ENCODE data around the gene PLAAT5. TPM values are rescaled to one million over a fixed set of nuclear protein-coding genes. Genes with fewer than 3 reads are reported as not detected.
A peak's percentile ranks its signal among the peaks of the same experiment; 100 is the strongest.

The PLAAT5 gene
- total RNA-seq, 2 donors from 2014 or later = 14.0 to 18.1 TPM

DNA sequence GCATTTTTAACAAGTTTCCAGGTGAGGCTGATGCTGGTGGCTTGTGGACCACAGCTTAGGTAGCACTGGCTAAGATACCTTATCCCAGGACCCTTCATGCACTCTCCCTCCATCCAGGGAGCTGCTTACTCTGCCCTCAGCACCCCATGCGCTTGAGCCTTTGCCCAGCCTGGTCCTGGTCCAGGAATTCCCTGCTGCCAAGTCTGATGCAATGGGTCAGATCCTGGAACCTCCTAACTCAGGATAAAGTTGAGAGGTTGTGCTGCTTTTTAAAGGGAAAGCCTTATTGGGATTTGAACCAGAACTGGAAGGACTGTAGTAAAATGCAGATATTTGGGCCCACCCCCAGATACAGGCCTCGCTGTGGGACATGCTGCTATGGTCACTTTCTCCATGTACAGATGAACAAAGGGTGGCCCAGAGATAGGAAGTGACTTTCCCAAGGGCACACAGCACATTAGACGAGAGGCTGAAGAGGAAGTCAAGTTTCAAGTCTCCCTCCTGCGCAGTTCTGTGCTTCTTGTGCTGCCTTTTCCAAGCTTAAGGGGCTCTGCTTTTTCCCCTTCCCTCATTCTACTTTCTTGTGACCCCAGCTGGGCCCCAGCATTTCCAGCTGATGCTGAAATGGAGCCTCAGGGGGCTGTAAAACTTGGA lies 14.1 kb upstream of the PLAAT5 start:
- no peaks in the 10 kb centered on the region for H3K36me3 ChIP-seq (ENCODE audit: control insufficient read depth, insufficient read depth, low read length)
- Mint-ChIP-seq H3K27me3 (ENCODE audit: insufficient read depth) (no peaks in the 10 kb centered on the region), H3K4me3 (no peak overlapping the region), H3K36me3 (ENCODE audit: low read depth) (peaks cover 10% of the 10 kb centered on the region), H3K9me3 (peaks cover 19% of the 10 kb centered on the region), H3K27ac (no peak overlapping the region), H3K4me1 (peaks cover 53% of the 10 kb centered on the region)
- no peak overlapping the region for H3K4me3 ChIP-seq (ENCODE audit: low read length)
- 89 to 92% methylated on average over 3 to 4 of the region's 4 CpGs for WGBS, 2 experiments (ENCODE audit: insufficient coverage in 1 of 2, insufficient read length in 1 of 2)
- H3K9me3 ChIP-seq (ENCODE audit: control insufficient read depth, low read length) = peaks cover 44% of the 10 kb centered on the region
- peaks cover 3% of the 10 kb centered on the region for H3K4me1 ChIP-seq (ENCODE audit: control insufficient read depth, insufficient read depth, low read length)
- no peaks in the 10 kb centered on the region for H3K27me3 ChIP-seq (ENCODE audit: control insufficient read depth, insufficient read depth, low read length, poor library complexity, severe bottlenecking)
- no peak for DNase-seq
- H3K9ac ChIP-seq (ENCODE audit: extremely low read depth, low read length, poor library complexity, severe bottlenecking) = no peak overlapping the region
- TF ChIP-seq, protein P1, sequence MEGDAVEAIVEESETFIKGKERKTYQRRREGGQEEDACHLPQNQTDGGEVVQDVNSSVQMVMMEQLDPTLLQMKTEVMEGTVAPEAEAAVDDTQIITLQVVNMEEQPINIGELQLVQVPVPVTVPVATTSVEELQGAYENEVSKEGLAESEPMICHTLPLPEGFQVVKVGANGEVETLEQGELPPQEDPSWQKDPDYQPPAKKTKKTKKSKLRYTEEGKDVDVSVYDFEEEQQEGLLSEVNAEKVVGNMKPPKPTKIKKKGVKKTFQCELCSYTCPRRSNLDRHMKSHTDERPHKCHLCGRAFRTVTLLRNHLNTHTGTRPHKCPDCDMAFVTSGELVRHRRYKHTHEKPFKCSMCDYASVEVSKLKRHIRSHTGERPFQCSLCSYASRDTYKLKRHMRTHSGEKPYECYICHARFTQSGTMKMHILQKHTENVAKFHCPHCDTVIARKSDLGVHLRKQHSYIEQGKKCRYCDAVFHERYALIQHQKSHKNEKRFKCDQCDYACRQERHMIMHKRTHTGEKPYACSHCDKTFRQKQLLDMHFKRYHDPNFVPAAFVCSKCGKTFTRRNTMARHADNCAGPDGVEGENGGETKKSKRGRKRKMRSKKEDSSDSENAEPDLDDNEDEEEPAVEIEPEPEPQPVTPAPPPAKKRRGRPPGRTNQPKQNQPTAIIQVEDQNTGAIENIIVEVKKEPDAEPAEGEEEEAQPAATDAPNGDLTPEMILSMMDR (conservative IDR thresholded peaks at IDR 0.05) = no peak
- H3K27ac ChIP-seq (ENCODE audit: low read depth, low read length) = no peak overlapping the region

DNA sequence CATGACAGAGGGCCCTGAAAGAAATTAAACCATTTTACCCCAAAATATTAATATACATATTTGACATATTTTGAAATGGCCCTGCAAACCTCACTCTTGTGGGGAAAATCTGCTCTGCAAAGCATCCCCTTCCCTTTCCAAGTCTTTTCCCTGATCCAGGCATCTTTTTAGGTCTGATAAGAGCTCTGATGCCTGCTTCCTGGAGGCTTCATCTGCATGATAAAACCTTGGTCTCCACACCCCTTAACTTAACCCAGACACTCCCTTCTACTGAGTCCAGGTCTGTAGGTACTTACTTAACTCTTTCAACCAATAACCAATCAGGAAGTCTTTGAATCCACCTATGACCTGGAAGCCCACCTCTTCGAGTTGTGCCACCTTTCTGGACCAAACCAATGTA lies 13.1 kb upstream of the PLAAT5 start:
- TF ChIP-seq, protein P1 (conservative IDR thresholded peaks at IDR 0.05) = no peak
- H3K4me3 ChIP-seq (ENCODE audit: low read length) = peak overlapping the region; percentile 57
- no peak for DNase-seq
- Mint-ChIP-seq H3K27ac (no peak overlapping the region), H3K4me1 (peaks cover 53% of the 10 kb centered on the region), H3K27me3 (ENCODE audit: insufficient read depth) (no peaks in the 10 kb centered on the region), H3K4me3 (no peak overlapping the region), H3K36me3 (ENCODE audit: low read depth) (peaks cover 15% of the 10 kb centered on the region), H3K9me3 (peaks cover 28% of the 10 kb centered on the region)
- no peak overlapping the region for H3K9ac ChIP-seq (ENCODE audit: extremely low read depth, low read length, poor library complexity, severe bottlenecking)
- peaks cover 54% of the 10 kb centered on the region for H3K9me3 ChIP-seq (ENCODE audit: control insufficient read depth, low read length)
- no peaks in the 10 kb centered on the region for H3K27me3 ChIP-seq (ENCODE audit: control insufficient read depth, insufficient read depth, low read length, poor library complexity, severe bottlenecking)
- H3K36me3 ChIP-seq (ENCODE audit: control insufficient read depth, insufficient read depth, low read length) = no peaks in the 10 kb centered on the region
- H3K4me1 ChIP-seq (ENCODE audit: control insufficient read depth, insufficient read depth, low read length) = peaks cover 3% of the 10 kb centered on the region
- WGBS, 2 experiments (ENCODE audit: insufficient coverage in 1 of 2, insufficient read length in 1 of 2) = 90% methylated on average over 1 of the region's 1 CpG
- no peak overlapping the region for H3K27ac ChIP-seq (ENCODE audit: low read depth, low read length)

DNA sequence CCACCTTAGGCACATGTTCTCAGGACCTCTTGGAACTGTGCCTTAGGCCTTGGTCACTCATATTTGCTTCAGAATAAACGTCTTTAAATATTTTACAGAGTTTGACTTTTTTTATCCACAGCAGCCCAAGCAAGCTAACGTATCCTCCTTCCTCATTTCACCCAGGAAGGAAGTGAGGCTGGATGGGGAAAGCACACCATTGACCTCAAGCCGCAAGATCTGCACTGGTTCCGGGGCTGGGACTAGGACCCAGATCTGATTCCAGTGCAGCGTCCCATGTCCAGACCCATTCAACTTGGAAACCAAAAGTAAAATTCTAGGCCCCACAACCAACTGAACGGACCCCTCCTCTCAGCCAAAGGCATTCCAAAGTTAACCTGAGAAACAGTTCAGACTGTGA lies 12.5 kb upstream of the PLAAT5 start:
- peaks cover 52% of the 10 kb centered on the region for H3K4me1 Mint-ChIP-seq

More for the DNA sequence above, 12.5 kb upstream of the PLAAT5 start:
- Histone ChIP-seq H3K4me1 (ENCODE audit: control insufficient read depth, insufficient read depth, low read length) (peaks cover 3% of the 10 kb centered on the region), H3K27ac (ENCODE audit: low read depth, low read length) (no peak overlapping the region), H3K36me3 (ENCODE audit: control insufficient read depth, insufficient read depth, low read length) (no peaks in the 10 kb centered on the region), H3K9me3 (ENCODE audit: control insufficient read depth, low read length) (peaks cover 59% of the 10 kb centered on the region), H3K9ac (ENCODE audit: extremely low read depth, low read length, poor library complexity, severe bottlenecking) (no peak overlapping the region), H3K27me3 (ENCODE audit: control insufficient read depth, insufficient read depth, low read length, poor library complexity, severe bottlenecking) (no peaks in the 10 kb centered on the region), H3K4me3 (ENCODE audit: low read length) (peak overlapping the region; percentile 24)
- Mint-ChIP-seq H3K36me3 (ENCODE audit: low read depth) (peaks cover 18% of the 10 kb centered on the region), H3K27me3 (ENCODE audit: insufficient read depth) (peaks cover 2% of the 10 kb centered on the region), H3K9me3 (peaks cover 33% of the 10 kb centered on the region), H3K4me3 (no peak overlapping the region), H3K27ac (peak overlapping the region; percentile 56)
- no peak for DNase-seq
- WGBS, 2 experiments (ENCODE audit: insufficient coverage in 1 of 2, insufficient read length in 1 of 2) = 72 to 93% methylated on average over 2 to 5 of the region's 6 CpGs
- TF ChIP-seq, protein P1 (conservative IDR thresholded peaks at IDR 0.05) = no peak
